ENCODE data around the gene RNF220.

The RNF220 gene

DNA sequence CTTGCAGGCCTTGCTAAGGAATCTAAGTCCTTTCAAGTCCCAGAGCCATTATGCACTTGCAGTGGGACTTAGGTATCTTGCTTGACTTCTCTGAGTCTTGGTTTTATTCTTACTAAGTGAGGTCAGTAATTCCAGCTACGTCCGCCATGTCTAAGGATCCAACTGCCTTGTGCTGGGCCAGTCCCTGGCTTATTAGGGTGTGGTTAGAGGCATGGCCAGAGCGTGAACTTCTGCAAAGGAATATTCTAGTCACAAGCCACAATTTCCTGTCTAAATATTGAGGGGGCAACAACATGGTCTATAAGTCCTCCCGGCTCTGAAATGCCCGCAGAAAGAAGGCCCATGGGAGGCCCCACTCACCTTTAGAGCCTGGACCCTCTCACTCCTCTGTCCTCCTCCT lies 186.3 kb downstream of the RNF220 start:
- no peak for DNase-seq

DNA sequence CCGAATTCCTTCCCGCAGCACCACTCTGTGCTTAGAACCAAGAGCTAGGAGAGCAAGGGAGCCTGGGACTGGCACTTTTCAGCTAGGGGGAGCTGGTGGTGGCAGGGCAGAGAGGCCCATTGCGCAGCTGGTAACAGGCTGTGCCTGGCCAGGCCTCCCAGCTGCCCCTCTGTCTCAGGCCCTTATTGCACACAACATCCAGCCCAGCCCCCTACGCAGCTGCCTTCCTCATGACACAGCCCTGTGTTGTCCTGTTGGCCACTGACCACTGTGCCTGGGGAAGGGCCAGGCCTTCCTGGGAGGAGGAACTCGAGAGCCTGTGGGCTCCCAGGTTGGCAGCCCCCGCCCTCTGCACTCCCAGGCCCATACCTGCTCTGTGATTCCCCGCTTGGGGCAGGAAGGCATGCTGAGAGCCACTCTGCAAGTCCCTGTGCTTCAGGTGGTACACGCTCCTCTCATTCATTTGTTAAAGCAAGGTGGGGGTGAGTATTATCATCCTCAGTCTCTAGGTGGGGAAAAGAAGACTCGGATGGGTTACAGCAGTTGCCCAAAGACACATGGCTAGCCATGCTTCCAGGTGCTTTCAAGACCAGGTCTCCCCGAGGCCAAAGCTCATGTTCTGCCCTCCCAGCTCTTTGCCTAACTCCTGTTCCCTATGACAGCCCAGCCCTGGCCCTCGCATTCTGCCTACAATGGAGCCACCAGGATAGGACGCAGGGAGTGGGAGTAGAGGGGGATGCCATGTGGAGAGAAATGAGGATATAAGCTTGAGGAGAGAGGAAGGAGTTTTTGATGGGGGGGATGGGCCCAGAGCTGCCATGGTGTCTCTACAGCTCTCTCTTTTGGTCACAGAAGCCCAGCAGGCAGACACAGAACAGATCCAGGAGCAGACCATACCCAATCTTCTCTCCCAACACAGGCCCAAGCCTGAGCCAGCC lies 187.4 kb downstream of the RNF220 start:
- peak; percentile 15 to 54 for DNase-seq

GRCh38 chr1:44594353-44594752 lies 189.3 kb downstream of the RNF220 start:
- no peak for DNase-seq

DNA sequence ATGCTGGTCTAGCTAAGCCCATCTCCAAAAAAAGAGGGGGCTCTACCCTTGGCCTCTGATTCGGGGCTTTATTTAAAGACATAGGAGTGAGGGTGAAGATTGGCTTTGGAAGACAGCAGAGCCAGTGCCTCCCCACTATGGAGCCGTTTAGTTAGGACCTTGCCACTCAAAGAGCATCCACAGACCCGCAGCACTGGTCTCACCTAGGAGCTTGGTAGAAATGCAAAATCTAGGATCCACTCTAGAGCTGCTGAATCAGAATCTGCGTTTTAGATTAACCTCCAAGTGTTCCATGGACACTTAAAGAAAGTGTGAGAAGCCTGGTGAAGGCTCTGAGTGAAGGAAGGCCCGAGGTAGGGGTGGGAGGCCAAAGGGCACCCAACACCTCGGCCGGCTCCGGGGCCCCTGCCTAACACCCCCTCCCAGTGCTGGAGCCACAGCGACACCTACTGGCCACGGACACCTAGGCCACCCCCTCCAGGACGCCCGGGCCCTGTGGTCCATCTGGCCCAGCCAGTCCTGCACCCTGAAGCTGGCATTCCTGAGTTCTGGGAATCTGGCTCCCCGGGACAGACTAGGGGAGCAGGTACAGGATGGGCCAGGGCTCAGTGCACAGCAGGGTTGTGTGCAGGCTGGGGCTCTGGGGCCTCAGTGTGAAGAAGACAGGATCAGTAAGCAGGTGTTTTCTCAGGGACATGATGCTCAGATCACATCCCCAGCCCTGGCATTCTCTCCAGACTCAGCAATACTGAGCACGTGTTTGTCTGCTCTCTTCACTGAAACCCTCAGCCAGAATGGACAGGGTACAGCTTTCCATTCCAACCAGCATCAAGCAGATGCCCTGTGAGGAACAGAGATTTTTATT lies 190.0 kb downstream of the RNF220 start:
- peak; percentile 37 to 57 for DNase-seq

GRCh38 chr1:44596511-44596910 lies 191.5 kb downstream of the RNF220 start:
- no peak for DNase-seq

DNA sequence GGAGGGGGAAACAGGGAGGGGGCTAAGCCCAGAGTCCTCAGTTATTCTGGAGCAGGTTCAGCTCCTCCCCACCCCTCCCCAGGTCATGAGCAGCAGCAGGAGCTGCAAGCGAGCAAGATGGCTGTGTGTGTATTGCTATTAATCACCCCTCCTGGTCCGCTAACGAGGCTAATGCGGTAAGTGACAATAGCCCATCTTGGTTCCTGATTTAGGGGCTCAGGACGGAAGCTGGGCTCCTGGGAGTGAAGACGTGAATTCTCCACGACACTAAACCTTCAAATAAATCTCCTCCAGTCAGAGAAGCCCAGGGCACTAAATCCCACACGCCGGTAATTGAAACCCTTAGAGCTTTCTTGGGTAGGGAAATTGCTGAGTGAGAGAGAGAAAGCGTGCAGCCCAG lies 193.1 kb downstream of the RNF220 start:
- DNase-seq = no peak

- DNase-seq = peak; percentile 62 to 65
Measured at GRCh38 chr1:44602634-44603628, 197.9 kb downstream of the RNF220 start.

- DNase-seq = peak; percentile 64 to 80
Measured at GRCh38 chr1:44603718-44604117, 198.7 kb downstream of the RNF220 start.

- DNase-seq = peak in 1 of 2 experiments; percentile 41
Measured at GRCh38 chr1:44604157-44604955, 199.3 kb downstream of the RNF220 start.

DNA sequence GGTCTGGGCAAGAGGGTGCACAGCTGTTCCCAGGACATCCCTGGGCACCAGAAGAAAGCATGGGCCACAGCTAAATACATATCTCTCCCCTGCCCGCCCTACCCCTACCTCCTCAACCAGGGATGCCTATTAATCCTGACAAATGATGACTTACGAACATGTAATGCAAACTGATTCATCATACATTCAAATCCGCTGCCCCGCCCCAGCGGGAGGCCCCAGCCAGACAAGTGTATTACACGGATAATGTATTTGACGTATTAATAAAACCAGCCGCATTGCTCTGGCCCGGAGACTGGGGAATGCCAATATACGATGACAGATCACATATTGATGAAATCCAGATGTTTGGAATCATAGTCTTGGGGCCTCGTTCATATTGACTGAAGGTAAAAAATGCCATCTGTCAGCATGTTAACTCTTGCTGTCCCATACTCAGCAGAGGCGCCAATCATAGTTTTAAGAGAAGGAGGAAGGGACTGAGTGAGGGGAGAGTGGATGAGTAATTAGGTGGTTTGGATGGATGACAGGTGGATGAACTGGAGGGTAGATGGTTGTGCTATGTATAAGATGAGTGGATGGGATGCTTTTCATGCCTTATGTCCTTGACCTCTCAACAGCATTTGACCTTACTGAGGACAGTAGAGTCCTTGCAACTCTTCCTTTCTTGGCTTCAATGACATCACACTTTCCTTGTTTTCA lies 201.0 kb downstream of the RNF220 start:
- no peak for DNase-seq

DNA sequence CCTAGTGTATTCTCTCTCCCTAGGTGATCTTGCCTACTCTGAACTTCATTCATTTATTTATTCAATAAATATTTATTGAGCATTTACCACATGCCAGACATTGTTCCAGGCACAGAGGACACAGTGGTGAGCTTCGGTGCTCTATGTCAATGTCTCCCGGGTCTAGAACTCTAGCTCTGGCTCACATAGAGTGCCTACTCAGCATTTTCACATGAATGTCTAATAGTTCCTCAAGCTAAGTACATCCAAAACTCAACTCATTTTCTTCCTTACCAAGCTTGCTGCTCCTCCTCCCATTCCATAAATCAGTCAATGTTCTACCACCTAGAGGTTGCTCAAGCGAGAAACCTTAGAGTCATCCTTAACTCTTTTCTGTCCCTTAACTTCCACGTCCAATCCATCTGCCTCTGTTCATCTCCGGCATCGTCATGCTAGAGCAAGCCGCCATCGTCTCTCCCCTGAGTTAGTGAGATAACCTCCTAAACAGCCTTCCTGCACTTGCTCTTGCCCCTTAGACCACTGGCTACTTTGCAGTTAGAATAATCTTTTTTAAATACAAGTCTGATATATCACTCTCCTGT lies 201.7 kb downstream of the RNF220 start:
- DNase-seq = no peak

- peak in 1 of 2 experiments; percentile 12 for DNase-seq
Measured at GRCh38 chr1:44608141-44608540, 203.1 kb downstream of the RNF220 start.

GRCh38 chr1:44609412-44609767 lies 204.3 kb downstream of the RNF220 start:
- DNase-seq = peak; percentile 64 to 68

DNA sequence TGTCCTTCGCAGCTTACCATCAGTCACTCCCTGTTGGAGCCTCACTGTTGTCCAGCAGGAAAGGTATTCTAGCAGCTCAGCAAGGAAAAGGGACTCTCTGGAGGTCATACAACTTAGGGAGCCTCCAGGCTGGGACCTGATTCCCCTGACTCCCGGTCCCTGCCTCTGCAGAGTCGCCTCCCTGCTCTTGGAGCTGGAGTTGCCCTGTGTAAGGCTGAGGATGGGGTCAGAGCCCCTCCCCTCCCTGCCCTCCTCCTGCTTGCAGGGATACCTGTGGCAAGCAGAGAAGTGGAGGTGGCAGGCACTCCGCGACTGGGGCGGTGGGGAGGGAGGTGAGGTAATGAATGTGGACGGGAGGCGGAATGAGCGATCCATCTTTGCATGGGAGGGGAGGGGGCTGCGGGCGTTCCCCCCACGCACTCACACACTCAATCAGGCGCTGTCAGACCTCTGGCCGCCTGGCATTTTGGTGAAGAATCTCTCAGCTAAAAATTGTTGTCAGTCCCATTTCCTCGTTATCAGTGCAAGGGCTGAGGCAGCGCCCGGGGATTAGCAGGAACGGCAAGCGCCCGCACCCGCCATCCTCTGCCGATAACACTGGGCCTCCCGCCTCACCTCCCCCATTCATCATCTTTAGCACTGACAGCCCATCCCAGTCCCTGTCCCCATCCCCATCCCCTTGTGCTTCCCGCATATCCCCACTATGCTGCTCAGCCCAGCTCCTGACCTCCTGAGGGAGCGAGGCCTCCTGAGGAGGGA lies 204.9 kb downstream of the RNF220 start:
- no peak for DNase-seq

- no peak for DNase-seq
Measured at GRCh38 chr1:44610527-44611148, 205.6 kb downstream of the RNF220 start.

- no peak for DNase-seq
Measured at GRCh38 chr1:44611419-44611818, 206.4 kb downstream of the RNF220 start.

DNA sequence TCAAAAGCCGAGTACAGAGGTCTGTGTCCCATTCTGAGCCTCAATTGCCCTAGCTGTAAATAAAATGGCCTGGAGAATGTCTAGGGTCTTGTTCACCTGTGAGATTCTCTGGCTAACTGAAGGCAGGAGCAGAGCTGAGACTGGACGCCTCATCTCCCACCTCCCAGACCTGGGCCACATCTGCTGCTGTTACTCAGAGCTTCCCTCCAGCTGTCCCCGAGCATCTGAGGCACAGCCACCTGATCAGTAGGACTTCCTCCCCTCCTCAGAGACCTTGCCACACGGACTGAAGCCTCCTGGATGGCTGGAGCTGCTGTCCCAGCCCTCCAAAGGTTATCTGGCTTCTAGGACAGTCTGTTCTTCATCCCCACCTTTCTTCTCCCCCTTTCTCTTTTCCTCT lies 206.8 kb downstream of the RNF220 start:
- no peak for DNase-seq

DNA sequence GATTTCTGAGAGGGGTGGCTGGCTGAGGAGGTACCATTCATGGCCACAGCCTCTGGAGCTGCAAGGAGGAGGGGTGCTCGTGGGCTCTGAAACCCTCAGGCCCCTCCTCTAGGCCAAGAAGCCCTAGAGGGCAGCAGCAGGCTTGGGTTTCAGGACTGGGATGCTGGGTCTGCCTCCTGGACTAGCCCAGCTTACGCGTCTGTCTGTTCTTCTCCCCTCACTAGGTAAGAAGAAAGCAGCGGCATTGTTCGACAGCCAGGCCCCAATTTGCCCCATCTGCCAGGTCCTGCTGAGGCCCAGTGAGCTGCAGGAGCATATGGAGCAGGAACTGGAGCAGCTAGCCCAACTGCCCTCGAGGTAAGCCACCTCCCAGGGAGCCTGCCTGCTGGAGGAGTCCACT lies 208.9 kb downstream of the RNF220 start:
- no peak for DNase-seq

DNA sequence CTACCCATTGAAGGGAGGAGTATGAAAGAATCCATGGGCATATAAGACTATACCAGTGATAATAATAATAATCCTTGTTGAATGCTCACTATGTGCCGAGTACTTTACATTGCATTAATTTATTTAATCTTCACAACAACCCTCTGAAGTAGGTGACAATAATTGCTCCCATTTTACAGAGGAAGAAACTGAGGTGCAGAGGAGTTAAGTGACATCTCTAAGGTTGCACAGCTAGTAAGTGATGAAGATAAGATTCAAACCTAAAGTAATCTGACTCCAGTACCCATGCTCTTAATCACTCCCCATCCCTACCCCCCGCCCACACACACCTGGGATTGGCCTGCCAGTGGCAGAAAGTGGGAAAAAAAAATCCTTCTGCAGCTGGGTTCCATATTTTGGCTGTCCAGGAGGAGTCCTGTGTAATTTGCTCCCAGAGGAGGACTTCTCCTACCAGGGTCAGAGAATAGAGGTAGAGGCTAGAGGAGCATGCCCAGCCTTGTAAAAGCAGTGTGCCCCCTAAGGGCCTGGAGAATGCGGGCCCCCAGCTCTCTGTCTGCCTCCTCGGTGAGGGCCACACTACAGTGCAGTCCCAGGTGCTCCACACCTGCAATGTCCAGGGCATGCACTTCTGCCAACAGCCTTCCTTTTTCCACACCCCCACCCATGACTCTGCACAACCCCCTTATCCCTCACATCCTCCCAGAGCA lies 211.4 kb downstream of the RNF220 start:
- no peak for DNase-seq
